Ovary (tissue), 3 donors: ENCODE data around the gene PHF21B.

Experiments used
- POLR2A ChIP-seq: fragments of 450-650 bp; IDR thresholded peaks from one replicate; pipeline ENCODE4 v1.6.1; 2017; ENCODE audit warnings: antibody characterized with exemption, mild to moderate bottlenecking, moderate library complexity
- TF ChIP-seq, protein P1 (sequence below), 3 donors: fragments of 450-650 bp in 2 of 3; fragments of 200-600 bp in 1 of 3; IDR thresholded peaks; one replicate each; pipeline versions ENCODE4 v1.5.1 to v1.8.0; 2016 to 2022; ENCODE audit warnings: antibody characterized with exemption in 3 of 3, mild to moderate bottlenecking in 1 of 3
- donor health status: DM: no; HTN: no; CAD: no.

DNA sequence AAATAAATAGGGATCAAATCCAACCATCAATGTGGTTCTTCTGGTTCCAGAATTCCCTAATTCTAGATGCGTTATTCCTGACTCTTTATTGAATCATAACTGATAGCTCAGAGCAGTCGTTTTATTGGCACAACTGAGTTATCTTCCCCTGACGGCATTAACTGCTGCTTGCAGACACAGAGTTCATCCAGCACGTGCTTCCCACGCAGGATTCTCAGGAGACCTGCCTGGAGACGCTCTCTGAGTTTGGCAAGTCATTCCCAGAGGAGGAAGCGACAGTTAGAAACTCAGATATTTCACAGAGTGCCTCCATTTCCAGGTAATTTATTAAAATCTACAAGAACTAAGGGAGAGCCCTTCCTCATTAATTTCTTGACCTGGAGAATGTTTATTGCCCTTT lies 35.4 kb upstream of the PHF21B start:
- TF ChIP-seq, protein P1, sequence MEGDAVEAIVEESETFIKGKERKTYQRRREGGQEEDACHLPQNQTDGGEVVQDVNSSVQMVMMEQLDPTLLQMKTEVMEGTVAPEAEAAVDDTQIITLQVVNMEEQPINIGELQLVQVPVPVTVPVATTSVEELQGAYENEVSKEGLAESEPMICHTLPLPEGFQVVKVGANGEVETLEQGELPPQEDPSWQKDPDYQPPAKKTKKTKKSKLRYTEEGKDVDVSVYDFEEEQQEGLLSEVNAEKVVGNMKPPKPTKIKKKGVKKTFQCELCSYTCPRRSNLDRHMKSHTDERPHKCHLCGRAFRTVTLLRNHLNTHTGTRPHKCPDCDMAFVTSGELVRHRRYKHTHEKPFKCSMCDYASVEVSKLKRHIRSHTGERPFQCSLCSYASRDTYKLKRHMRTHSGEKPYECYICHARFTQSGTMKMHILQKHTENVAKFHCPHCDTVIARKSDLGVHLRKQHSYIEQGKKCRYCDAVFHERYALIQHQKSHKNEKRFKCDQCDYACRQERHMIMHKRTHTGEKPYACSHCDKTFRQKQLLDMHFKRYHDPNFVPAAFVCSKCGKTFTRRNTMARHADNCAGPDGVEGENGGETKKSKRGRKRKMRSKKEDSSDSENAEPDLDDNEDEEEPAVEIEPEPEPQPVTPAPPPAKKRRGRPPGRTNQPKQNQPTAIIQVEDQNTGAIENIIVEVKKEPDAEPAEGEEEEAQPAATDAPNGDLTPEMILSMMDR (IDR thresholded peaks at IDR 0.05), result no peak
- TF ChIP-seq POLR2A, result no peak
